22Rv1 (cell line): ENCODE measurements around the gene CA5A.
"Not testable (repeated sequence)": the region's sequence is repeated elsewhere in the genome, so short reads cannot be mapped to it uniquely, and the experiment has no call there.

Source experiments
- CTCF ChIP-seq: fragments of 450-650 bp; IDR thresholded peaks from 2 replicates; pipeline ENCODE4 v1.5.1; 2017; ENCODE audit warnings: mild to moderate bottlenecking
- ZFX ChIP-seq: fragments of 450-650 bp; IDR thresholded peaks from 2 replicates; pipeline ENCODE4 v1.6.1; 2017; ENCODE audit warnings: antibody characterized with exemption, borderline replicate concordance

DNA sequence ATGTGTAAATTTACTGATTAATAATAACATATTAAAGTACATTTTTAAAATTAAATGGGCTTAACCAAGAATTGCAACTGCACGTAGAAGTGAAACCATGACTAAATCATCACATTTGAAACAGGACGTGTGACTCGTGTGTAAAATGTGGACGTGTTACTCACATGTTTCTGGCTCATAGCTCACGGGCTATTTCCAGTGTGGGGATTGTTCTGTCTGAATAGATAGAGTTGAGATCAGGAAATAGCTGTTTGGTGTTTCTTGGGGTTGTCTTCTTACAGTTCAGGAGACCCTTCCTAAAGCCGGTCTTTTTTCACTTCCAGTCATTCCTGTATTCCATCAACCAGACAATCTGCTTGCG is 47.4 kb upstream of the CA5A start:
- not testable (repeated sequence) for TF ChIP-seq CTCF, ZFX
